KBM-7 (cell line): ENCODE results near the gene MOSPD3.

ENCODE experiments used
- DNase-seq: peaks from one replicate; pipeline ENCODE4 v3.0.0-alpha.2; 2015
- in situ Hi-C: fragments of 300-500 bp; cut with MboI; formaldehyde crosslinking; loops from 2 replicates; pipeline ENCODE4 v1.14.3; 2020; ENCODE audit warnings: low sequenced_read_pairs, low pct_unique_long_range_greater_than_20kb, mixed read lengths

The MOSPD3 gene

GRCh38 chr7:100586266-100587025, 25.9 kb upstream of the MOSPD3 start, which contains the start of gene FBXO24:
FBXO24 (plus strand) TSS chr7:100586328; CDS start chr7:100586626, 298 bp downstream.
- peak; percentile 100 for DNase-seq
- in situ Hi-C loops = no loop called here

- DNase-seq = peak; percentile 58
Observed at GRCh38 chr7:100588438-100588837, 23.9 kb upstream of the MOSPD3 start.

GRCh38 chr7:100589341-100589947, 22.9 kb upstream of the MOSPD3 start:
- no peak for DNase-seq
- in situ Hi-C loops = no loop called here

More at GRCh38 chr7:100588438-100588837, 23.9 kb upstream of the MOSPD3 start:
- in situ Hi-C loops = no loop called here

GRCh38 chr7:100590077-100590737, 22.1 kb upstream of the MOSPD3 start:
- in situ Hi-C loops = no loop called here
- DNase-seq = no peak

GRCh38 chr7:100591596-100591995, 20.7 kb upstream of the MOSPD3 start:
- in situ Hi-C loops = no loop called here
- DNase-seq = no peak

GRCh38 chr7:100595188-100595587, 17.2 kb upstream of the MOSPD3 start:
- in situ Hi-C loops = no loop called here
- DNase-seq = no peak

- peak; percentile 17 for DNase-seq
- in situ Hi-C loops = no loop called here
Observed at GRCh38 chr7:100598425-100598824, 13.9 kb upstream of the MOSPD3 start.

- in situ Hi-C loops = no loop called here
- no peak for DNase-seq
Observed at GRCh38 chr7:100599911-100600729, 12.2 kb upstream of the MOSPD3 start.

GRCh38 chr7:100600730-100601038, 11.7 kb upstream of the MOSPD3 start:
- no peak for DNase-seq

GRCh38 chr7:100602889-100603725, 9.2 kb upstream of the MOSPD3 start:
- DNase-seq = no peak

More at GRCh38 chr7:100600730-100601038, 11.7 kb upstream of the MOSPD3 start:
- in situ Hi-C loops = no loop called here

GRCh38 chr7:100603726-100604027, 8.7 kb upstream of the MOSPD3 start:
- DNase-seq = no peak
- in situ Hi-C loops = no loop called here

More at GRCh38 chr7:100602889-100603725, 9.2 kb upstream of the MOSPD3 start:
- in situ Hi-C loops = no loop called here

GRCh38 chr7:100604028-100604975, 8.0 kb upstream of the MOSPD3 start:
- in situ Hi-C loops = no loop called here
- DNase-seq = peak; percentile 88

GRCh38 chr7:100604976-100605911, 7.1 kb upstream of the MOSPD3 start:
- no peak for DNase-seq
- in situ Hi-C loops = no loop called here

GRCh38 chr7:100606313-100606712, 6.0 kb upstream of the MOSPD3 start:
- DNase-seq = no peak
- in situ Hi-C loops = no loop called here

GRCh38 chr7:100607111-100607510, 5.2 kb upstream of the MOSPD3 start:
- in situ Hi-C loops = no loop called here
- DNase-seq = no peak

GRCh38 chr7:100609958-100610357, 2.4 kb upstream of the MOSPD3 start:
- DNase-seq = no peak
- in situ Hi-C loops = no loop called here
